K562 (cell line): ENCODE results near the gene TDG. TPM values are rescaled to one million over a fixed set of nuclear protein-coding genes. Genes with fewer than 3 reads are reported as not detected.

Experiments used
- ATF3 ChIP-seq, 2 experiments: fragments of 450-650 bp in 1 of 2; sonication (generic) in 1 of 2; formaldehyde crosslinking in 1 of 2; IDR thresholded peaks in 1 of 2; conservative IDR thresholded peaks in 1 of 2; 2 replicates each; pipeline versions ENCODE4 v1.6.1 to v1.8.1; 2016 to 2023; ENCODE audit warnings: mild to moderate bottlenecking in 2 of 2, moderate library complexity in 2 of 2, inconsistent platforms in 1 of 2, missing genetic modification reagents in 1 of 2
- CEBPG ChIP-seq, 3 experiments: fragments of 200-800 bp in 1 of 3; sonication (Bioruptor generic) in 1 of 3; sonication (generic) in 1 of 3; formaldehyde crosslinking in 1 of 3; IDR thresholded peaks in 2 of 3; conservative IDR thresholded peaks in 1 of 3; 2 replicates each; pipeline versions ENCODE4 v1.6.1 to v1.8.0; 2016 to 2022; ENCODE audit warnings: missing compliant biosample characterization in 2 of 3, missing genetic modification characterization in 2 of 3, mild to moderate bottlenecking in 1 of 3, missing genetic modification reagents in 1 of 3
- ETV6 ChIP-seq, 3 experiments: fragments of 150-350 bp in 1 of 3; sonication (generic) in 1 of 3; formaldehyde crosslinking in 1 of 3; IDR thresholded peaks; 2 replicates each; pipeline versions ENCODE4 v1.6.1 to v1.8.0; 2014 to 2022; ENCODE audit warnings: borderline replicate concordance in 2 of 3, low read depth in 2 of 3, antibody characterized with exemption in 1 of 3, low read length in 1 of 3, mild to moderate bottlenecking in 1 of 3, missing genetic modification reagents in 1 of 3
- FOSL1 ChIP-seq: fragments of 200-800 bp; sonication (Bioruptor generic); conservative IDR thresholded peaks from 2 replicates; pipeline ENCODE4 v1.6.1; 2016; ENCODE audit warnings: missing genetic modification characterization, missing compliant biosample characterization
- HSF4 ChIP-seq: fragments of 250-450 bp; sonication (Bioruptor Pico); IDR thresholded peaks from 2 replicates; pipeline ENCODE4 v2.1.2; 2022; ENCODE audit warnings: mild to moderate bottlenecking, moderate library complexity, borderline replicate concordance
- JUND ChIP-seq, 2 experiments: IDR thresholded peaks; 2 replicates in 1 of 2; 3 replicates in 1 of 2; pipeline ENCODE4 v1.6.1; 2011; ENCODE audit warnings: borderline replicate concordance in 2 of 2, low read depth in 2 of 2, low read length in 2 of 2, improper control_type of control experiment in 1 of 2, missing biosample characterization in 1 of 2, missing genetic modification characterization in 1 of 2, missing genetic modification reagents in 1 of 2
- L3MBTL2 ChIP-seq: fragments of 450-650 bp; IDR thresholded peaks from 2 replicates; pipeline ENCODE4 v1.6.1; 2016; ENCODE audit warnings: mild to moderate bottlenecking, moderate library complexity
- LCOR ChIP-seq: sonication (generic); formaldehyde crosslinking; IDR thresholded peaks from 2 replicates; pipeline ENCODE4 v1.8.0; 2022; ENCODE audit warnings: mild to moderate bottlenecking, missing genetic modification reagents
- PCBP2 ChIP-seq: fragments of 200-400 bp; formaldehyde crosslinking; IDR thresholded peaks from 2 replicates; pipeline ENCODE4 v1.6.1; 2018; ENCODE audit warnings: low read length, low read depth, mild to moderate bottlenecking, moderate library complexity; ENCODE audit not compliant: poor library complexity, severe bottlenecking
- PTRF ChIP-seq: fragments of 450-650 bp; IDR thresholded peaks from 2 replicates; pipeline ENCODE4 v1.6.1; 2016; ENCODE audit warnings: mild to moderate bottlenecking, missing genetic modification characterization, missing compliant biosample characterization
- SOX6 ChIP-seq: fragments of 450-650 bp; IDR thresholded peaks from 2 replicates; pipeline ENCODE4 v1.6.1; 2014; ENCODE audit warnings: mild to moderate bottlenecking
- SREBF2 ChIP-seq: sonication (generic); formaldehyde crosslinking; IDR thresholded peaks from 2 replicates; pipeline ENCODE4 v1.4.0; 2020; ENCODE audit warnings: mild to moderate bottlenecking, missing genetic modification reagents
- SRSF3 ChIP-seq: fragments of 200-400 bp; formaldehyde crosslinking; IDR thresholded peaks from 2 replicates; pipeline ENCODE4 v1.6.1; 2016; ENCODE audit warnings: mild to moderate bottlenecking, low read length, moderate library complexity; ENCODE audit not compliant: insufficient read depth
- UBTF ChIP-seq, 2 experiments: IDR thresholded peaks; 2 replicates each; pipeline ENCODE4 v1.6.1; 2012; ENCODE audit warnings: improper control_type of control experiment in 2 of 2, low read depth in 2 of 2, low read length in 2 of 2, borderline replicate concordance in 1 of 2
- ZBTB17 ChIP-seq: fragments of 450-650 bp; formaldehyde crosslinking; IDR thresholded peaks from 2 replicates; pipeline ENCODE4 v1.4.0; 2020; ENCODE audit warnings: mild to moderate bottlenecking
- ZNF134 ChIP-seq: fragments of 250-450 bp; sonication (Bioruptor Pico); conservative IDR thresholded peaks from 2 replicates; pipeline ENCODE4 v1.4.0; 2020
- ZNF282 ChIP-seq: sonication (generic); formaldehyde crosslinking; IDR thresholded peaks from 2 replicates; pipeline ENCODE4 v1.8.1; 2023; ENCODE audit warnings: missing genetic modification reagents
- ZNF639 ChIP-seq, 2 experiments: fragments of 200-800 bp in 1 of 2; sonication (Bioruptor generic) in 1 of 2; sonication (generic) in 1 of 2; formaldehyde crosslinking in 1 of 2; IDR thresholded peaks in 1 of 2; conservative IDR thresholded peaks in 1 of 2; 2 replicates each; pipeline versions ENCODE4 v1.5.0 to v1.6.1; 2016 to 2020; ENCODE audit warnings: missing compliant biosample characterization in 1 of 2, missing genetic modification characterization in 1 of 2, missing genetic modification reagents in 1 of 2
- ZNF766 ChIP-seq: fragments of 200-800 bp; sonication (Bioruptor generic); conservative IDR thresholded peaks from 2 replicates; pipeline ENCODE4 v1.6.1; 2016; ENCODE audit warnings: missing genetic modification characterization, missing compliant biosample characterization
- polyA plus RNA-seq, 8 experiments: library from polyadenylated mRNA; depleted of rRNA in 4 of 8; stranded (reverse) in 5 of 8; unstranded in 3 of 8; fragments of >200 nt; fragmentation: Nextera tagmentation in 2 of 8; fragmentation: Illumina TruSeq in 1 of 8; extraction: Ambion mirVana in 2 of 8; extraction: Trizol in 1 of 8; gene quantifications; 2 replicates each; pipeline versions ENCODE4 v1.2.1 to v1.2.3, GENCODE V29; 2011 to 2014; ENCODE audit warnings: inconsistent platforms in 1 of 8, missing spikeins in 1 of 8
- total RNA-seq, 7 experiments: library from RNA; depleted of rRNA in 6 of 7; stranded (reverse); fragments of >200 nt in 6 of 7; fragmentation: Illumina TruSeq in 2 of 7; extraction: Trizol in 2 of 7; gene quantifications; 2 replicates each; pipeline versions ENCODE4 v1.2.1 to v1.2.3, GENCODE V29; 2011 to 2021; ENCODE audit warnings: low replicate concordance in 1 of 7

The TDG gene
- total and polyA plus RNA-seq, 9 of the 15 experiments (the other 6 are each of a cell fraction or from before 2014, with no cell fraction given) = 37.6 to 77.2 (median 64.0) TPM

DNA sequence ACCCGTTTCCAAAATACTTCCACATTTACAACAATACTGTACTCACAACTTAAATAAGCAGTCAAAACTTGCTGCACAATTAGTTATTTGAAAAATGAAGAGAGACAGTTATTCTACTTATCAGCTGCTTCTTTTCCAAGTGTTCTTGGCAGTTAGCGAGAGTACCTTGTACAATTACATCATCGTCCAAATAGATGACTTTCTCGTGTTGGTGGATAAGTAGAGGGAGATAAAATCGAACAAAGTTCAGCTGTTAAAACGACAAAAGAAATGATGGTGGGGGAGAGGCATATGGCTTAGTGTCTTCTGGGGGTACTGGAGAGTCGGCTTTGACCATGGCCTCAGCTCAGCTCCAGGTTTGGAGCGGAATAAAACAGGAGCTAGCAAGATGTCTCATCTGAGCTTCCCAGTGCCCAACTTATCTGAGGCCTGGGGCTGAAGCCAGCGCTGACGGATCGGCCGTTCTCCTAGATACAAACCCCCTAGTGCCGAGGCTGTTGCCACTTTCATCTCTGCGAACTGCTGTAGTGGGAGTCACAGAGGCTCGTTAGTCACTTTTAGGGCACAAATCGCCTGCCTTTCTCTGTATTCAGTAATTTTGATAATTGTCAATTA is 31.7 kb downstream of the TDG start (continued):
- TF ChIP-seq ATF3 (IDR thresholded peaks at IDR 0.05) (peak; percentile 89), ATF3 (CRISPR knock-in tag; conservative IDR thresholded peaks at IDR 0.05) (no peak), JUND (IDR thresholded peaks at IDR 0.05; ENCODE audit: borderline replicate concordance, low read depth, low read length) (peak; percentile 55; the same call in 1 of the 2 replicates), JUND (tag; IDR thresholded peaks at IDR 0.05; ENCODE audit: borderline replicate concordance, low read depth, low read length) (peak; percentile 70; the same call in 2 of the 3 replicates), HSF4 (CRISPR knock-in tag) (no peak), SRSF3 (no peak), PTRF (tag) (no peak), SREBF2 (CRISPR knock-in tag) (no peak), FOSL1 (tag) (0 out of 2 replicates have a peak, but pooled peaks have one; percentile 14), L3MBTL2 (peak; percentile 18; the same call in 1 of the 2 replicates), LCOR (CRISPR knock-in tag) (no peak), UBTF (IDR thresholded peaks at IDR 0.05; ENCODE audit: borderline replicate concordance in 1 of 2, low read depth in 2 of 2, low read length in 2 of 2) (0 out of 4 replicates have a peak, but pooled peaks have one; percentile 7 to 30), PCBP2 (no peak), ZNF766 (CRISPR knock-in tag) (0 out of 2 replicates have a peak, but pooled peaks have one; percentile 10), SOX6 (peak; percentile 55), ZNF134 (no peak), ZBTB17 (CRISPR knock-in tag) (no peak), ZNF639 (CRISPR knock-in tag; conservative IDR thresholded peaks at IDR 0.05 in 1 of 2, IDR thresholded peaks at IDR 0.05 in 1 of 2) (0 out of 4 replicates have a peak, but pooled peaks of 1 of the 2 experiments have one; percentile 29), ZNF282 (CRISPR knock-in tag) (no peak), ETV6 (IDR thresholded peaks at IDR 0.05; ENCODE audit: borderline replicate concordance in 1 of 2, low read depth in 2 of 2, low read length in 1 of 2) (no peak), ETV6 (CRISPR knock-in tag; IDR thresholded peaks at IDR 0.05; ENCODE audit: borderline replicate concordance) (no peak), CEBPG (CRISPR knock-in tag; IDR thresholded peaks at IDR 0.05) (no peak), CEBPG (tag; conservative IDR thresholded peaks at IDR 0.05 in 1 of 2, IDR thresholded peaks at IDR 0.05 in 1 of 2) (peak in 1 of 2 experiments; percentile 68; a peak in 2 of 4 replicates)
